GM19025 (cell line): ENCODE measurements around the gene JAKMIP3.
"Not testable (repeated sequence)": the region's sequence is repeated elsewhere in the genome, so short reads cannot be mapped to it uniquely, and the experiment has no call there.

Experiments
- ATAC-seq: cut with Tn5 transposase; IDR thresholded peaks from one replicate; pipeline ENCODE4 v1.9.1; 2021; ENCODE audit warnings: mild to moderate bottlenecking, low read depth, moderate library complexity; ENCODE audit not compliant: unreplicated experiment

Gene JAKMIP3

GRCh38 chr10:132064082-132064755, 1.5 kb upstream of the JAKMIP3 start:
- no peak for ATAC-seq

- no peak for ATAC-seq
These were observed 842 bp upstream of the JAKMIP3 start for GRCh38 chr10:132064771-132065437.

- no peak for ATAC-seq
These were observed 440 bp downstream of the JAKMIP3 start for GRCh38 chr10:132066186-132066585.

GRCh38 chr10:132066812-132067211, 1.1 kb downstream of the JAKMIP3 start:
- no peak for ATAC-seq

GRCh38 chr10:132068431-132069121, 2.8 kb downstream of the JAKMIP3 start:
- no peak for ATAC-seq

- ATAC-seq: no peak
These were observed 3.5 kb downstream of the JAKMIP3 start for GRCh38 chr10:132069122-132069848.

- no peak for ATAC-seq
These were observed 4.1 kb downstream of the JAKMIP3 start for GRCh38 chr10:132069849-132070182.

GRCh38 chr10:132070724-132071123, 5.0 kb downstream of the JAKMIP3 start:
- ATAC-seq: no peak

- no peak for ATAC-seq
These were observed 5.9 kb downstream of the JAKMIP3 start for GRCh38 chr10:132071667-132072066.

GRCh38 chr10:132075909-132076577, 10.3 kb downstream of the JAKMIP3 start:
- ATAC-seq: no peak

- ATAC-seq: no peak
These were observed 10.9 kb downstream of the JAKMIP3 start for GRCh38 chr10:132076578-132077081.

- ATAC-seq: no peak
These were observed 11.3 kb downstream of the JAKMIP3 start for GRCh38 chr10:132077091-132077490.

GRCh38 chr10:132078746-132079345, 13.1 kb downstream of the JAKMIP3 start:
- no peak for ATAC-seq

GRCh38 chr10:132084384-132084783, 18.6 kb downstream of the JAKMIP3 start:
- ATAC-seq: not testable (repeated sequence)

GRCh38 chr10:132093236-132093635, 27.5 kb downstream of the JAKMIP3 start:
- not testable (repeated sequence) for ATAC-seq

- no peak for ATAC-seq
These were observed 29.0 kb downstream of the JAKMIP3 start for GRCh38 chr10:132094581-132095234.

- no peak for ATAC-seq
These were observed 29.8 kb downstream of the JAKMIP3 start for GRCh38 chr10:132095403-132096113.

- ATAC-seq: no peak
These were observed 30.5 kb downstream of the JAKMIP3 start for GRCh38 chr10:132096223-132096622.
